C4-2B (cell line): ENCODE measurements around the gene DNAAF9.

Source experiments
- ZFX ChIP-seq: fragments of 450-650 bp; IDR thresholded peaks from 2 replicates; pipeline ENCODE4 v1.6.1; 2017
- TF ChIP-seq, protein P1 (sequence below): fragments of 450-650 bp; conservative IDR thresholded peaks from 2 replicates; pipeline ENCODE4 v1.5.1; 2017; ENCODE audit warnings: mild to moderate bottlenecking

DNA sequence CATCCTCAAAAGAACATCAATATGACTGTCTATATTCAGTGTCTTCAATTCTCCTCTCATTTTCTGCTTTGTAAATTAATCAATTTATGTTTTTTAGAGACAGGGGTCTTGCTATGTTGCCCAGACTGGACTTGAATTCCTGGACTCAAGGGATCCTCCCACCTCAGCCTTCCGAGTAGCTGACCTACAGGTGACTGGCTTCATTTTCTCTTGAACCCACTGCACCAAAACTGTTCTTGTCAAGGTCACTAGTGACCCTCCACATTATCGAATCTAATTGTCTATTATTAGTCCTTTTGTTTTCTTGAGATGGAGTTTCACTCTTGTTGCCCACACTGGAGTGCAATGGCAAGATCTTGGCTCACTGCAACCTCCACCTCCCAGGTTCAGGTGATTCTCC lies 3.7 kb downstream of the DNAAF9 start:
- TF ChIP-seq, protein P1, sequence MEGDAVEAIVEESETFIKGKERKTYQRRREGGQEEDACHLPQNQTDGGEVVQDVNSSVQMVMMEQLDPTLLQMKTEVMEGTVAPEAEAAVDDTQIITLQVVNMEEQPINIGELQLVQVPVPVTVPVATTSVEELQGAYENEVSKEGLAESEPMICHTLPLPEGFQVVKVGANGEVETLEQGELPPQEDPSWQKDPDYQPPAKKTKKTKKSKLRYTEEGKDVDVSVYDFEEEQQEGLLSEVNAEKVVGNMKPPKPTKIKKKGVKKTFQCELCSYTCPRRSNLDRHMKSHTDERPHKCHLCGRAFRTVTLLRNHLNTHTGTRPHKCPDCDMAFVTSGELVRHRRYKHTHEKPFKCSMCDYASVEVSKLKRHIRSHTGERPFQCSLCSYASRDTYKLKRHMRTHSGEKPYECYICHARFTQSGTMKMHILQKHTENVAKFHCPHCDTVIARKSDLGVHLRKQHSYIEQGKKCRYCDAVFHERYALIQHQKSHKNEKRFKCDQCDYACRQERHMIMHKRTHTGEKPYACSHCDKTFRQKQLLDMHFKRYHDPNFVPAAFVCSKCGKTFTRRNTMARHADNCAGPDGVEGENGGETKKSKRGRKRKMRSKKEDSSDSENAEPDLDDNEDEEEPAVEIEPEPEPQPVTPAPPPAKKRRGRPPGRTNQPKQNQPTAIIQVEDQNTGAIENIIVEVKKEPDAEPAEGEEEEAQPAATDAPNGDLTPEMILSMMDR, result no peak
- no peak for TF ChIP-seq ZFX
